Glomerular endothelial cell (primary cell): ENCODE data around the gene MGAM2. TPM values are rescaled to one million over a fixed set of nuclear protein-coding genes. Genes with fewer than 3 reads are reported as not detected.

Experiments used
- DNase-seq: peaks from one replicate; pipeline ENCODE4 v3.0.0-alpha.2; 2011; ENCODE audit warnings: low read depth, low spot score; ENCODE audit errors: extremely low read depth
- total RNA-seq: library from RNA; depleted of rRNA; stranded (reverse); fragments of >200 nt; gene quantifications from 2 replicates; pipeline ENCODE4 v1.2.3, GENCODE V29; 2015

MGAM2 gene
- total RNA-seq, 1 donor from 2014 or later, result not detected

- no peak for DNase-seq
Observed at GRCh38 chr7:142114207-142114606, 2.7 kb downstream of the MGAM2 start.

GRCh38 chr7:142120524-142120923 lies 9.0 kb downstream of the MGAM2 start:
- DNase-seq, result no peak

GRCh38 chr7:142123184-142123583 lies 11.7 kb downstream of the MGAM2 start:
- DNase-seq, result no peak

- DNase-seq, result no peak
Observed at GRCh38 chr7:142125256-142125955, 13.9 kb downstream of the MGAM2 start.

- no peak for DNase-seq
Observed at GRCh38 chr7:142130267-142130666, 18.7 kb downstream of the MGAM2 start.

- no peak for DNase-seq
Observed at GRCh38 chr7:142131439-142132185, 20.1 kb downstream of the MGAM2 start.

GRCh38 chr7:142133731-142134148 lies 22.2 kb downstream of the MGAM2 start:
- DNase-seq, result no peak

GRCh38 chr7:142134909-142135308 lies 23.4 kb downstream of the MGAM2 start:
- no peak for DNase-seq

GRCh38 chr7:142138996-142139395 lies 27.5 kb downstream of the MGAM2 start:
- no peak for DNase-seq

GRCh38 chr7:142139597-142140400 lies 28.3 kb downstream of the MGAM2 start:
- DNase-seq, result no peak

- no peak for DNase-seq
Observed at GRCh38 chr7:142140401-142140959, 29.0 kb downstream of the MGAM2 start.

GRCh38 chr7:142142702-142143101 lies 31.2 kb downstream of the MGAM2 start:
- no peak for DNase-seq

- no peak for DNase-seq
Observed at GRCh38 chr7:142146124-142146523, 34.6 kb downstream of the MGAM2 start.

- DNase-seq, result no peak
Observed at GRCh38 chr7:142150356-142150755, 38.8 kb downstream of the MGAM2 start.

- DNase-seq, result no peak
Observed at GRCh38 chr7:142150869-142151268, 39.4 kb downstream of the MGAM2 start.

GRCh38 chr7:142152076-142152475 lies 40.6 kb downstream of the MGAM2 start:
- DNase-seq, result no peak

- DNase-seq, result no peak
Observed at GRCh38 chr7:142153400-142153799, 41.9 kb downstream of the MGAM2 start.

GRCh38 chr7:142158736-142159496 lies 47.4 kb downstream of the MGAM2 start:
- DNase-seq, result no peak

GRCh38 chr7:142161921-142162320 lies 50.4 kb downstream of the MGAM2 start:
- no peak for DNase-seq

- DNase-seq, result no peak
Observed at GRCh38 chr7:142168746-142169145, 57.2 kb downstream of the MGAM2 start.
